ENCODE results near the gene WNK1.

GRCh38 chr12:911191-911826, 158.9 kb downstream of the WNK1 start:
- TF ChIP-seq ZNF112 (tag by site-specific recombination; IDR thresholded peaks at IDR 0.05) (no peak), SP2 (tag by site-specific recombination; IDR thresholded peaks at IDR 0.05) (no peak), ZNF514 (tag by site-specific recombination; IDR thresholded peaks at IDR 0.05) (no peak), ZNF24 (tag by site-specific recombination; IDR thresholded peaks at IDR 0.05) (no peak), BCL11A (tag by site-specific recombination; IDR thresholded peaks at IDR 0.05; ENCODE audit: low read depth) (no peak), RBAK (tag by site-specific recombination; IDR thresholded peaks at IDR 0.05) (no peak), ZNF830 (tag by site-specific recombination; IDR thresholded peaks at IDR 0.05; ENCODE audit: low read depth) (no peak), ZNF146 (tag by site-specific recombination; IDR thresholded peaks at IDR 0.05) (no peak), ZNF2 (tag by site-specific recombination; IDR thresholded peaks at IDR 0.05) (no peak)
- TF ChIP-seq, protein P1, sequence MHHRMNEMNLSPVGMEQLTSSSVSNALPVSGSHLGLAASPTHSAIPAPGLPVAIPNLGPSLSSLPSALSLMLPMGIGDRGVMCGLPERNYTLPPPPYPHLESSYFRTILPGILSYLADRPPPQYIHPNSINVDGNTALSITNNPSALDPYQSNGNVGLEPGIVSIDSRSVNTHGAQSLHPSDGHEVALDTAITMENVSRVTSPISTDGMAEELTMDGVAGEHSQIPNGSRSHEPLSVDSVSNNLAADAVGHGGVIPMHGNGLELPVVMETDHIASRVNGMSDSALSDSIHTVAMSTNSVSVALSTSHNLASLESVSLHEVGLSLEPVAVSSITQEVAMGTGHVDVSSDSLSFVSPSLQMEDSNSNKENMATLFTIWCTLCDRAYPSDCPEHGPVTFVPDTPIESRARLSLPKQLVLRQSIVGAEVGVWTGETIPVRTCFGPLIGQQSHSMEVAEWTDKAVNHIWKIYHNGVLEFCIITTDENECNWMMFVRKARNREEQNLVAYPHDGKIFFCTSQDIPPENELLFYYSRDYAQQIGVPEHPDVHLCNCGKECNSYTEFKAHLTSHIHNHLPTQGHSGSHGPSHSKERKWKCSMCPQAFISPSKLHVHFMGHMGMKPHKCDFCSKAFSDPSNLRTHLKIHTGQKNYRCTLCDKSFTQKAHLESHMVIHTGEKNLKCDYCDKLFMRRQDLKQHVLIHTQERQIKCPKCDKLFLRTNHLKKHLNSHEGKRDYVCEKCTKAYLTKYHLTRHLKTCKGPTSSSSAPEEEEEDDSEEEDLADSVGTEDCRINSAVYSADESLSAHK (tag by site-specific recombination; IDR thresholded peaks at IDR 0.05) = no peak
- TF ChIP-seq, protein P2, sequence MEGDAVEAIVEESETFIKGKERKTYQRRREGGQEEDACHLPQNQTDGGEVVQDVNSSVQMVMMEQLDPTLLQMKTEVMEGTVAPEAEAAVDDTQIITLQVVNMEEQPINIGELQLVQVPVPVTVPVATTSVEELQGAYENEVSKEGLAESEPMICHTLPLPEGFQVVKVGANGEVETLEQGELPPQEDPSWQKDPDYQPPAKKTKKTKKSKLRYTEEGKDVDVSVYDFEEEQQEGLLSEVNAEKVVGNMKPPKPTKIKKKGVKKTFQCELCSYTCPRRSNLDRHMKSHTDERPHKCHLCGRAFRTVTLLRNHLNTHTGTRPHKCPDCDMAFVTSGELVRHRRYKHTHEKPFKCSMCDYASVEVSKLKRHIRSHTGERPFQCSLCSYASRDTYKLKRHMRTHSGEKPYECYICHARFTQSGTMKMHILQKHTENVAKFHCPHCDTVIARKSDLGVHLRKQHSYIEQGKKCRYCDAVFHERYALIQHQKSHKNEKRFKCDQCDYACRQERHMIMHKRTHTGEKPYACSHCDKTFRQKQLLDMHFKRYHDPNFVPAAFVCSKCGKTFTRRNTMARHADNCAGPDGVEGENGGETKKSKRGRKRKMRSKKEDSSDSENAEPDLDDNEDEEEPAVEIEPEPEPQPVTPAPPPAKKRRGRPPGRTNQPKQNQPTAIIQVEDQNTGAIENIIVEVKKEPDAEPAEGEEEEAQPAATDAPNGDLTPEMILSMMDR (tag by site-specific recombination; IDR thresholded peaks at IDR 0.05) = no peak
- TF ChIP-seq, protein P3, sequence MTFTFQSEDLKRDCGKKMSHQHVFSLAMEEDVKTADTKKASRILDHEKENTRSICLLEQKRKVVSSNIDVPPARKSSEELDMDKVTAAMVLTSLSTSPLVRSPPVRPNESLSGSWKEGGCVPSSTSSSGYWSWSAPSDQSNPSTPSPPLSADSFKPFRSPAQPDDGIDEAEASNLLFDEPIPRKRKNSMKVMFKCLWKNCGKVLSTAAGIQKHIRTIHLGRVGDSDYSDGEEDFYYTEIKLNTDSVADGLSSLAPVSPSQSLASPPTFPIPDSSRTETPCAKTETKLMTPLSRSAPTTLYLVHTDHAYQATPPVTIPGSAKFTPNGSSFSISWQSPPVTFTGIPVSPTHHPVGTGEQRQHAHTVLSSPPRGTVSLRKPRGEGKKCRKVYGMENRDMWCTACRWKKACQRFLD (tag by site-specific recombination; IDR thresholded peaks at IDR 0.05) = no peak

All from HEK293 (cell line).